GM12892 (cell line): ENCODE data around the gene SMARCD3.

Experiments
- POLR2A ChIP-seq: IDR thresholded peaks from 2 replicates; pipeline ENCODE4 v1.6.1; 2011; ENCODE audit warnings: low read depth, low read length, control low read depth
- POLR2AphosphoS5 ChIP-seq: IDR thresholded peaks from 2 replicates; pipeline ENCODE4 v1.6.1; 2011; ENCODE audit warnings: low read depth, low read length, control low read depth

GRCh38 chr7:151218170-151218569 lies 30.3 kb downstream of the SMARCD3 start:
- no peak for TF ChIP-seq POLR2AphosphoS5
- no peak for TF ChIP-seq POLR2A
